NT2/D1 (cell line): ENCODE data around the gene PRKRIP1.
"Not testable (repeated sequence)": the region's sequence is repeated elsewhere in the genome, so short reads cannot be mapped to it uniquely, and the experiment has no call there.

Experiments
- DNase-seq: peaks from one replicate; pipeline ENCODE4 v3.0.0-alpha.2; 2011; ENCODE audit warnings: low read depth, low spot score
- H3K27me3 ChIP-seq: 2 replicates; pipeline ENCODE4 v1.6.0; 2011; ENCODE audit warnings: mild to moderate bottlenecking; ENCODE audit not compliant: insufficient read length, insufficient read depth
- H3K36me3 ChIP-seq: 2 replicates; pipeline ENCODE4 v1.6.1; 2011; ENCODE audit warnings: mild to moderate bottlenecking, low read length, mixed read lengths; ENCODE audit not compliant: insufficient read depth, insufficient read length
- H3K4me1 ChIP-seq: 2 replicates; pipeline ENCODE4 v1.5.1; 2011; ENCODE audit not compliant: insufficient read depth, insufficient read length
- H3K4me3 ChIP-seq: 2 replicates; pipeline ENCODE4 v1.5.1; 2011; ENCODE audit warnings: low read depth; ENCODE audit not compliant: insufficient read length
- H3K9ac ChIP-seq: 2 replicates; pipeline ENCODE4 v1.6.0; 2011; ENCODE audit warnings: low read depth; ENCODE audit not compliant: insufficient read length
- H3K9me3 ChIP-seq: 2 replicates; pipeline ENCODE4 v1.5.1; 2011; ENCODE audit warnings: mild to moderate bottlenecking, low read length; ENCODE audit not compliant: insufficient read depth
- SUZ12 ChIP-seq: IDR thresholded peaks from 2 replicates; pipeline ENCODE4 v1.6.1; 2011; ENCODE audit not compliant: insufficient read length, insufficient read depth; ENCODE audit errors: extremely low read depth
- YY1 ChIP-seq: IDR thresholded peaks from 2 replicates; pipeline ENCODE4 v1.6.1; 2011; ENCODE audit not compliant: insufficient read length, insufficient read depth
- ZNF274 ChIP-seq: IDR thresholded peaks from 2 replicates; pipeline ENCODE4 v1.6.1; 2011; ENCODE audit warnings: mild to moderate bottlenecking, low read depth, low read length

PRKRIP1 gene

GRCh38 chr7:102376964-102377466 is 19.1 kb upstream of the PRKRIP1 start:
- H3K36me3 ChIP-seq: peaks cover 11% of the 10 kb centered on the region
- no peaks in the 10 kb centered on the region for H3K4me1 ChIP-seq
- TF ChIP-seq YY1 (no peak), SUZ12 (no peak), ZNF274 (no peak)
- H3K9me3 ChIP-seq: no peaks in the 10 kb centered on the region
- no peak overlapping the region for H3K9ac ChIP-seq
- no peak for DNase-seq
- no peak overlapping the region for H3K4me3 ChIP-seq
- H3K27me3 ChIP-seq: no peaks in the 10 kb centered on the region

GRCh38 chr7:102380837-102381236 is 15.3 kb upstream of the PRKRIP1 start:
- DNase-seq, H3K4me3 ChIP-seq, H3K27me3 ChIP-seq, H3K9me3 ChIP-seq, H3K4me1 ChIP-seq, H3K9ac ChIP-seq: not testable (repeated sequence)
- H3K36me3 ChIP-seq: peaks cover 18% of the 10 kb centered on the region

- H3K27me3 ChIP-seq: not testable (repeated sequence)
These were observed 14.3 kb upstream of the PRKRIP1 start for GRCh38 chr7:102381696-102382425.

GRCh38 chr7:102387064-102387463 is 9.1 kb upstream of the PRKRIP1 start:
- no peak overlapping the region for H3K4me3 ChIP-seq
- no peak overlapping the region for H3K9ac ChIP-seq
- H3K36me3 ChIP-seq: peaks cover 25% of the 10 kb centered on the region
- no peak for TF ChIP-seq ZNF274
- TF ChIP-seq SUZ12: no peak
- TF ChIP-seq YY1: no peak
- H3K9me3 ChIP-seq: no peaks in the 10 kb centered on the region
- DNase-seq: no peak
- no peaks in the 10 kb centered on the region for H3K27me3 ChIP-seq
- H3K4me1 ChIP-seq: peaks cover 3% of the 10 kb centered on the region

More at GRCh38 chr7:102381696-102382425, 14.3 kb upstream of the PRKRIP1 start:
- H3K9me3 ChIP-seq, H3K9ac ChIP-seq, H3K4me3 ChIP-seq, DNase-seq, H3K4me1 ChIP-seq: not testable (repeated sequence)
- peaks cover 22% of the 10 kb centered on the region for H3K36me3 ChIP-seq

- no peaks in the 10 kb centered on the region for H3K9me3 ChIP-seq
- TF ChIP-seq ZNF274: no peak
- no peak for TF ChIP-seq YY1
- H3K4me3 ChIP-seq: no peak overlapping the region
- H3K27me3 ChIP-seq: no peaks in the 10 kb centered on the region
- H3K9ac ChIP-seq: no peak overlapping the region
- no peak for DNase-seq
- H3K36me3 ChIP-seq: peaks cover 28% of the 10 kb centered on the region
- H3K4me1 ChIP-seq: no peaks in the 10 kb centered on the region
These were observed 6.4 kb upstream of the PRKRIP1 start for GRCh38 chr7:102389810-102390209.

- no peak for TF ChIP-seq SUZ12
- no peak for TF ChIP-seq YY1
- TF ChIP-seq ZNF274: no peak
- Histone ChIP-seq H3K4me1 (no peaks in the 10 kb centered on the region), H3K36me3 (peaks cover 28% of the 10 kb centered on the region), H3K27me3 (no peaks in the 10 kb centered on the region), H3K4me3 (no peak overlapping the region), H3K9ac (no peak overlapping the region), H3K9me3 (no peaks in the 10 kb centered on the region)
- peak; percentile 82 for DNase-seq
These were observed 5.3 kb upstream of the PRKRIP1 start for GRCh38 chr7:102390697-102391484.

GRCh38 chr7:102392330-102392729 is 3.8 kb upstream of the PRKRIP1 start:
- Histone ChIP-seq H3K27me3 (no peaks in the 10 kb centered on the region), H3K36me3 (peaks cover 20% of the 10 kb centered on the region), H3K4me3 (no peak overlapping the region), H3K9ac (no peak overlapping the region), H3K4me1 (no peaks in the 10 kb centered on the region), H3K9me3 (no peaks in the 10 kb centered on the region)
- TF ChIP-seq YY1: no peak
- DNase-seq: no peak
